ENCODE measurements around the gene GSTA2.
A peak's percentile ranks its signal among the peaks of the same experiment; 100 is the strongest.
"Not testable (repeated sequence)": the region's sequence is repeated elsewhere in the genome, so short reads cannot be mapped to it uniquely, and the experiment has no call there.

Gene GSTA2

GRCh38 chr6:52763322-52763916, at the start of gene GSTA2:
TSS of gene GSTA2 (minus strand) at chr6:52763475. CDS start at chr6:52757947, 5,528 bp downstream.
- DNase-seq: peak; percentile 16

GRCh38 chr6:52809777-52810176, 46.5 kb upstream of the GSTA2 start:
- DNase-seq: not testable (repeated sequence)

- no peak for DNase-seq
Observed at GRCh38 chr6:52808660-52809059, 45.4 kb upstream of the GSTA2 start.

- DNase-seq: not testable (repeated sequence)
Observed at GRCh38 chr6:52803668-52804255, 40.5 kb upstream of the GSTA2 start, which contains the start of gene GSTA1. TSS of gene GSTA1 (minus strand) at chr6:52803816. CDS start at chr6:52799267, 4,549 bp downstream.

GRCh38 chr6:52802806-52803205, 39.5 kb upstream of the GSTA2 start:
- no peak for DNase-seq

- peak; percentile 41 for DNase-seq
Observed at GRCh38 chr6:52801188-52801841, 38.0 kb upstream of the GSTA2 start.

- not testable (repeated sequence) for DNase-seq
Observed at GRCh38 chr6:52799272-52799671, 36.0 kb upstream of the GSTA2 start.

- not testable (repeated sequence) for DNase-seq
Observed at GRCh38 chr6:52794366-52794765, 31.1 kb upstream of the GSTA2 start.

GRCh38 chr6:52790861-52791260, 27.6 kb upstream of the GSTA2 start:
- DNase-seq: no peak

- not testable (repeated sequence) for DNase-seq
Observed at GRCh38 chr6:52789658-52790057, 26.4 kb upstream of the GSTA2 start.

GRCh38 chr6:52788478-52788877, 25.2 kb upstream of the GSTA2 start:
- DNase-seq: no peak

- no peak for DNase-seq
Observed at GRCh38 chr6:52787917-52788316, 24.6 kb upstream of the GSTA2 start.

GRCh38 chr6:52786249-52786956, 23.1 kb upstream of the GSTA2 start:
- no peak for DNase-seq

GRCh38 chr6:52782696-52783274, 19.5 kb upstream of the GSTA2 start:
- DNase-seq: peak; percentile 27

- not testable (repeated sequence) for DNase-seq
Observed at GRCh38 chr6:52782209-52782608, 18.9 kb upstream of the GSTA2 start.

GRCh38 chr6:52779237-52779636, 16.0 kb upstream of the GSTA2 start:
- no peak for DNase-seq

GRCh38 chr6:52776711-52777351, 13.6 kb upstream of the GSTA2 start:
- DNase-seq: not testable (repeated sequence)

- not testable (repeated sequence) for DNase-seq
Observed at GRCh38 chr6:52769399-52769798, 6.1 kb upstream of the GSTA2 start.

- DNase-seq: not testable (repeated sequence)
Observed at GRCh38 chr6:52767658-52768057, 4.4 kb upstream of the GSTA2 start.

GRCh38 chr6:52761673-52762491, 1.4 kb downstream of the GSTA2 start:
- DNase-seq: peak; percentile 8

- peak; percentile 57 for DNase-seq
Observed at GRCh38 chr6:52760105-52760765, 3.0 kb downstream of the GSTA2 start.
